Body of pancreas (tissue), 4 donors: ENCODE measurements around the gene KLK7. TPM values are rescaled to one million over a fixed set of nuclear protein-coding genes. Genes with fewer than 3 reads are reported as not detected.

Experiments used
- ATAC-seq: fragments of 150-250 bp; one replicate; pipeline ENCODE4 v1.9.1; 2016
- DNase-seq, 4 donors: peaks; one replicate each; pipeline ENCODE4 v3.0.0-alpha.2; 2019
- H3K27ac ChIP-seq, 4 donors: fragments of 200-600 bp; sonication (generic); 1 replicate in 3 of 4; 2 replicates in 1 of 4; pipeline versions ENCODE4 v1.5.1 to v1.6.1; 2016 to 2019; ENCODE audit warnings: mild to moderate bottlenecking in 1 of 4, mixed read lengths in 1 of 4, moderate library complexity in 1 of 4
- H3K27me3 ChIP-seq, 2 donors: fragments of 200-600 bp; sonication (generic); one replicate each; pipeline ENCODE4 v1.6.0; 2016; ENCODE audit warnings: mild to moderate bottlenecking in 1 of 2
- H3K36me3 ChIP-seq, 2 donors: fragments of 200-600 bp; sonication (generic); replicated peaks in 1 of 2; 2 replicates each; pipeline ENCODE4 v1.5.1; 2016; ENCODE audit warnings: low read depth in 2 of 2; ENCODE audit not compliant: insufficient read depth in 1 of 2
- H3K4me1 ChIP-seq: fragments of 200-600 bp; sonication (generic); one replicate; pipeline ENCODE4 v1.6.0; 2016
- H3K4me3 ChIP-seq, 2 donors: fragments of 200-600 bp; sonication (generic); 1 replicate in 1 of 2; 2 replicates in 1 of 2; pipeline ENCODE4 v1.5.1; 2016 to 2019
- H3K9me3 ChIP-seq, 3 donors: fragments of 200-600 bp; sonication (generic); 1 replicate in 2 of 3; 2 replicates in 1 of 3; pipeline ENCODE4 v1.5.1; 2016
- POLR2A ChIP-seq, 3 donors: fragments of 450-650 bp; IDR thresholded peaks; one replicate each; pipeline ENCODE4 v1.6.1; 2016; ENCODE audit warnings: antibody characterized with exemption in 3 of 3, mild to moderate bottlenecking in 2 of 3
- WGBS, 2 donors: methylation state at CpG; one replicate each; pipeline ENCODE4 v1.1.5; 2017; 5-methylcytosine and 5-hydroxymethylcytosine counted together
- intact Hi-C: fragments of 100-400 bp; cut with DNase I; formaldehyde crosslinking; loops from one replicate; pipeline ENCODE4 v1.15.1; 2023
- total RNA-seq, 2 donors: library from RNA; depleted of rRNA; stranded (reverse); fragments of >200 nt; gene quantifications; one replicate each; pipeline ENCODE4 v1.1.0, GENCODE V29; 2016
- TF ChIP-seq, protein P1 (sequence below), 7 experiments: fragments of 450-650 bp in 4 of 7; fragments of 200-600 bp in 3 of 7; sonication (generic) in 3 of 7; IDR thresholded peaks; one replicate each; pipeline ENCODE4 v1.5.1; 2016 to 2019; ENCODE audit warnings: antibody characterized with exemption in 7 of 7

KLK7 gene
- total RNA-seq, 2 donors from 2014 or later = 4.2 TPM; not detected in 1

DNA sequence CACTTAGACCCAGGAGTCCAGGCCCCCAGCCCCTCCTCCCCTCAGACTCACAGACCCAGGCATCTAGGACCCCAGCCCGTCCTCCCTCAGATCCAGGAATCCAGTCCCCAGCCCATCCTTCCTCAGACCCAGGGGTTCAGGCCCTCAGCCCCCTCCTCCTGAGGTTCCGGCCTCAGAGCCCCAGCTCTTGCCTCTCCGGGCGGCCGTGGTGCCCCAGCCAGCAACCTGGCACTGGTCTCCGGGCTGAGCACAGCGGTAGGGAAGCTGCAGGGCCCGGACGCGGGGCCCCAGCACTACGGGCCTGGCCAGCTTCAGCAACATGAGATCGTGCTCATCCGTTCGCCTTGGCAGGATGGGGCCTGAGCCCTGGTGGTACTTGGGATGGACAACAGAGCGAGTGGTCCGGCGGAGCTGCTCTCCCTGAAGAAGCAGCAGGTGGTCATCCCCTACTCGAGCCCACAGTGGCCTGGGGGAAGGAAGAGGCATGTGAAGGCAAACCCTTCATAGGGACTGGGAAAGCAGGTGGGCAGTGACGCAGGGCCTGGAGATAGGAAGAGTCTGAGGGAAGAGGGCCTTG, 32.1 kb upstream of the KLK7 start:
- Histone ChIP-seq H3K4me3 (no peak overlapping the region), H3K36me3 (no peaks in the 10 kb centered on the region), H3K27ac (no peak overlapping the region), H3K9me3 (no peaks in the 10 kb centered on the region), H3K4me1 (peaks cover 25% of the 10 kb centered on the region), H3K27me3 (peaks cover 0 to 8% of the 10 kb centered on the region in 2 donors)
- no peak for TF ChIP-seq POLR2A (IDR thresholded peaks at IDR 0.05)
- TF ChIP-seq, protein P1, sequence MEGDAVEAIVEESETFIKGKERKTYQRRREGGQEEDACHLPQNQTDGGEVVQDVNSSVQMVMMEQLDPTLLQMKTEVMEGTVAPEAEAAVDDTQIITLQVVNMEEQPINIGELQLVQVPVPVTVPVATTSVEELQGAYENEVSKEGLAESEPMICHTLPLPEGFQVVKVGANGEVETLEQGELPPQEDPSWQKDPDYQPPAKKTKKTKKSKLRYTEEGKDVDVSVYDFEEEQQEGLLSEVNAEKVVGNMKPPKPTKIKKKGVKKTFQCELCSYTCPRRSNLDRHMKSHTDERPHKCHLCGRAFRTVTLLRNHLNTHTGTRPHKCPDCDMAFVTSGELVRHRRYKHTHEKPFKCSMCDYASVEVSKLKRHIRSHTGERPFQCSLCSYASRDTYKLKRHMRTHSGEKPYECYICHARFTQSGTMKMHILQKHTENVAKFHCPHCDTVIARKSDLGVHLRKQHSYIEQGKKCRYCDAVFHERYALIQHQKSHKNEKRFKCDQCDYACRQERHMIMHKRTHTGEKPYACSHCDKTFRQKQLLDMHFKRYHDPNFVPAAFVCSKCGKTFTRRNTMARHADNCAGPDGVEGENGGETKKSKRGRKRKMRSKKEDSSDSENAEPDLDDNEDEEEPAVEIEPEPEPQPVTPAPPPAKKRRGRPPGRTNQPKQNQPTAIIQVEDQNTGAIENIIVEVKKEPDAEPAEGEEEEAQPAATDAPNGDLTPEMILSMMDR (IDR thresholded peaks at IDR 0.05) = no peak
- ATAC-seq (no peak), DNase-seq (no peak)
- intact Hi-C loops = no loop called here
- 80 to 83% methylated on average over 10 to 19 of the region's 19 CpGs for WGBS, 2 donors

DNA sequence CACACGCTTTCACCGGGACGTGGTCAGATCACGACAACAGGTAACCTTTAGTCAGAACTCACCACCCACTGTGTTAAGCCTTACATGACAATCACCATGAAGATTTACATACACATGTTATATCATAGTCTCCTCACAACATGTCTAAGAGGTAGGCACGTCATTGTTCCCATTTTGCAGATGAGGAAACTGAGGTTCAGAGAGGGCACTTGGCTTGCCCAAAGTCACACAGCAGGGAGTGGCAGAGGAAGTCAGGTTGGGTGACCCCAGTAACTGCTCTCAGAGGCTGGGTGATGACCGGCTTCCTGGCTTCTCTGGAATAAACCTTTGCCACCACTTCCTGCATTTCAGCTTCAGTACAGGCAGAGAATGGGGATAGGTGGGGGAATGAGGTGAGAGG, 30.5 kb upstream of the KLK7 start:
- WGBS, 2 donors = 75 to 77% methylated on average over 6 of the region's 6 CpGs
- H3K27ac ChIP-seq = no peak overlapping the region
- ATAC-seq = no peak
- H3K36me3 ChIP-seq = no peaks in the 10 kb centered on the region
- peaks cover 19% of the 10 kb centered on the region for H3K4me1 ChIP-seq
- TF ChIP-seq, protein P1 (IDR thresholded peaks at IDR 0.05) = no peak
- no peak for TF ChIP-seq POLR2A (IDR thresholded peaks at IDR 0.05)
- H3K27me3 ChIP-seq = peaks cover 0 to 8% of the 10 kb centered on the region in 2 donors
- intact Hi-C loops = no loop called here
- no peak overlapping the region for H3K4me3 ChIP-seq
- H3K9me3 ChIP-seq = no peaks in the 10 kb centered on the region
- DNase-seq = no peak

DNA sequence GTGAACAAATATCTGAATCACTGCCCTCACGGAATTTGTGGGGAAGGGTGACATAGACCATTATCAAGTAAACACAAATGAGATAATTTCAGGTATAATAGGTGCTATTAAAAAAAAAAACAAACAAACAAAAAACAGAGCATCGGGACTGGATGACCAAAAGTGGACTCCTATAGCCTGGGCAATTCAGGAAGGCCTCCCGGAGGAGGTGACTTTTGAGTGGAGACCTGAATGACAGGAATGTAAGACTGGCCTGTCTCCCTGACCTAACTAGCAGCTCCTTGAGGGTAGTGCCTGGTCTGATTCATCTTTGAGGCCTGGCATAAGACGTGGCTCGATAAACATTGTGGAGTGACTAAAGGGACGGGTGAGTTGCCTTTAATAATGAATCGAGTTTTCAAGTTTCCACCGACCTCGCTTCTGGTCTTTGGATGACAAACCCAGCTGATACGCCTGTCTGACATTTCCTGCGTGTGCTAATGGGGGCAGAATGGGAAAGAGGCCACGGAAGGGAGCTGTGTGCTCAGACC, 29.0 kb upstream of the KLK7 start:
- WGBS, 2 donors = 49 to 52% methylated on average over 12 of the region's 12 CpGs
- DNase-seq = no peak
- peaks cover 11% of the 10 kb centered on the region for H3K4me1 ChIP-seq
- no peak for ATAC-seq
- no peaks in the 10 kb centered on the region for H3K9me3 ChIP-seq
- H3K27ac ChIP-seq = no peak overlapping the region
- no peaks in the 10 kb centered on the region for H3K36me3 ChIP-seq
- no peak overlapping the region for H3K4me3 ChIP-seq
- peaks cover 0 to 3% of the 10 kb centered on the region in 2 donors for H3K27me3 ChIP-seq
- TF ChIP-seq, protein P1 (IDR thresholded peaks at IDR 0.05) = no peak
- no peak for TF ChIP-seq POLR2A (IDR thresholded peaks at IDR 0.05)
- intact Hi-C loops = no loop called here

DNA sequence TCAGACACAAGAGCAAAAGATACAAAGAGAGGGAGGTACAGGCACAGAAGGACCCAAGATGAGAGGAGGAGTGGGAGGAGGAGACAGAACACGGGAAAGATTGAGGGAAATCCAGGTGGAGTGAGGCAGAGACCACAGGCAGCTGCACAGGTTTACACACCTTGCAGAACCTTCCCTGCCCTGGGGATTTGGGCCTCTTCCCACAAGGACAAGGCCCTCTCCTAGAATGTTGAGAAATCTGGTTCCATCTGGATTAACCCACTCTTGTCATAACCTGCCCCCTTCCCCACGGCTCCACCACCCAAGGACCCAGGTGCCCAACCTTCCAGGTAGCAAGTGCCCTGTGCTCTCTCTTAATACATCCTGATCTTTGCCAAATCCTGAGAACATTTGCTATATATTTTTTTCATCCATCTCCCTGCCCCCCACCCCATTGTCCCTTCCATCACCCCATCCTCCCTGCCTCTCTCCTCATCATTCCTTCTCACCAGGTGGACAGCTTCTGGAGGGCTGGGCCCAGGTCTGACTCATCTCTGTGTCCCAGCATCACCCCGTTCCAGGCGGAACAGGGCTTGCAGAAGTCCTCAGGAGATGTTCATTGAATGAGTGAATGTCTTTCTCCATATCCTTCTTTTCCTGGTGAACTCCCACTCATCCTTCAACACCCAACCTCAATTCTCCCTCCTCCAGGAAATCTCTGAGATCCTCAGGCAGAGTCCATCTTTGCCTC, 26.5 kb upstream of the KLK7 start:
- Histone ChIP-seq H3K27ac (no peak overlapping the region), H3K36me3 (no peaks in the 10 kb centered on the region), H3K9me3 (no peaks in the 10 kb centered on the region), H3K4me1 (no peaks in the 10 kb centered on the region), H3K27me3 (peaks cover 0 to 3% of the 10 kb centered on the region in 2 donors), H3K4me3 (no peak overlapping the region)
- no peak for TF ChIP-seq POLR2A (IDR thresholded peaks at IDR 0.05)
- TF ChIP-seq, protein P1 (IDR thresholded peaks at IDR 0.05) = no peak
- intact Hi-C loops = no loop called here
- ATAC-seq (no peak), DNase-seq (no peak)
- WGBS, 2 donors = 54 to 56% methylated on average over 4 of the region's 4 CpGs
